NCI-H2196 treated with DMSO at 0.1 percent for 48 hours (cell line): ENCODE measurements around the gene EIF3D.
A peak's percentile ranks its signal among the peaks of the same experiment; 100 is the strongest.

Experiments used
- DNase-seq: peaks from one replicate; lab custom pipeline; 2025; ENCODE audit not compliant: unreplicated experiment; lab: John Stamatoyannopoulos, UW

The EIF3D gene

GRCh38 chr22:36510384-36510783 is 18.6 kb downstream of the EIF3D start:
- no peak for DNase-seq

GRCh38 chr22:36507518-36508010 is 21.4 kb downstream of the EIF3D start:
- DNase-seq = no peak

- peak; percentile 63 for DNase-seq
Observed at GRCh38 chr22:36506637-36507517, 22.1 kb downstream of the EIF3D start, which contains the start of gene FOXRED2. Gene FOXRED2, minus strand, starts transcription at chr22:36507040. Its CDS starts 618 bp downstream, at chr22:36506422.

- DNase-seq = no peak
Observed at GRCh38 chr22:36505998-36506635, 22.8 kb downstream of the EIF3D start.

- no peak for DNase-seq
Observed at GRCh38 chr22:36497910-36498665, 30.9 kb downstream of the EIF3D start.

- no peak for DNase-seq
Observed at GRCh38 chr22:36493690-36494110, 35.3 kb downstream of the EIF3D start.

- no peak for DNase-seq
Observed at GRCh38 chr22:36492109-36492508, 36.9 kb downstream of the EIF3D start.

- DNase-seq = no peak
Observed at GRCh38 chr22:36491155-36491554, 37.8 kb downstream of the EIF3D start.

- no peak for DNase-seq
Observed at GRCh38 chr22:36486619-36487384, 42.2 kb downstream of the EIF3D start.

GRCh38 chr22:36481393-36482168 is 47.4 kb downstream of the EIF3D start, which contains the start of gene TXN2:
Gene TXN2, minus strand, starts transcription at chr22:36481640. Its CDS starts 803 bp downstream, at chr22:36480837.
- DNase-seq = peak; percentile 81

GRCh38 chr22:36480941-36481392 is 48.0 kb downstream of the EIF3D start:
- no peak for DNase-seq

GRCh38 chr22:36478966-36479365 is 50.0 kb downstream of the EIF3D start:
- no peak for DNase-seq

- DNase-seq = no peak
Observed at GRCh38 chr22:36475341-36475740, 53.6 kb downstream of the EIF3D start.

GRCh38 chr22:36472689-36473088 is 56.3 kb downstream of the EIF3D start:
- no peak for DNase-seq

- no peak for DNase-seq
Observed at GRCh38 chr22:36471341-36471821, 57.6 kb downstream of the EIF3D start.

GRCh38 chr22:36470994-36471331 is 58.0 kb downstream of the EIF3D start:
- DNase-seq = no peak

GRCh38 chr22:36470162-36470993 is 58.6 kb downstream of the EIF3D start:
- DNase-seq = peak; percentile 47

- no peak for DNase-seq
Observed at GRCh38 chr22:36469094-36469710, 59.8 kb downstream of the EIF3D start.
